H1 (cell line): ENCODE measurements around the gene TMED3. TPM values are rescaled to one million over a fixed set of nuclear protein-coding genes. Genes with fewer than 3 reads are reported as not detected.

Experiments
- ASH2L ChIP-seq: fragments of 200-600, 300-600 bp; sonication (generic); IDR thresholded peaks from one replicate; pipeline ENCODE4 v1.7.1; 2017; ENCODE audit warnings: low read length
- GABPA ChIP-seq: IDR thresholded peaks from 2 replicates; pipeline ENCODE4 v1.6.1; 2011; ENCODE audit warnings: mild to moderate bottlenecking, low read length, moderate library complexity, borderline replicate concordance; ENCODE audit not compliant: insufficient read depth
- NANOG ChIP-seq: IDR thresholded peaks from 2 replicates; pipeline ENCODE4 v1.6.1; 2011; ENCODE audit warnings: low read length, low read depth, mild to moderate bottlenecking, inconsistent platforms; ENCODE audit not compliant: insufficient read depth, poor library complexity, severe bottlenecking
- RXRA ChIP-seq: IDR thresholded peaks from 2 replicates; pipeline ENCODE4 v1.6.1; 2011; ENCODE audit warnings: low read depth, mild to moderate bottlenecking, low read length, moderate library complexity; ENCODE audit not compliant: insufficient read depth
- SP2 ChIP-seq: IDR thresholded peaks from 2 replicates; pipeline ENCODE4 v1.6.1; 2012; ENCODE audit warnings: mild to moderate bottlenecking, low read length, inconsistent platforms
- polyA plus RNA-seq, 7 experiments: library from polyadenylated mRNA; depleted of rRNA in 3 of 7; stranded (reverse) in 5 of 7; unstranded in 2 of 7; fragments of >200 nt in 5 of 7; fragments of 200-250 nt in 2 of 7; gene quantifications; 1 replicate in 5 of 7; 2 replicates in 1 of 7; 4 replicates in 1 of 7; pipeline versions ENCODE4 v1.2.1 to v1.2.3, GENCODE V29; 2011 to 2013; ENCODE audit warnings: missing spikeins in 2 of 7, mixed read lengths in 2 of 7
- total RNA-seq: library from RNA; stranded (reverse); fragmentation: NEBNext Ultra II Directional; extraction: Animal tissue kit (Norgen Biotek cat#: 25700); gene quantifications from 2 replicates; pipeline ENCODE4 v1.2.1, GENCODE V29; 2021

TMED3 gene
- total and polyA plus RNA-seq, 2 of the 8 experiments (the other 6 are each of a cell fraction or from before 2014, with no cell fraction given) = 50.2 to 110 TPM

- TF ChIP-seq ASH2L (no peak), RXRA (no peak), SP2 (no peak), GABPA (no peak), NANOG (no peak)
Measured at GRCh38 chr15:79315623-79316328, 4.9 kb downstream of the TMED3 start (continued).
